ENCODE results near the gene APMAP.

Gene APMAP

DNA sequence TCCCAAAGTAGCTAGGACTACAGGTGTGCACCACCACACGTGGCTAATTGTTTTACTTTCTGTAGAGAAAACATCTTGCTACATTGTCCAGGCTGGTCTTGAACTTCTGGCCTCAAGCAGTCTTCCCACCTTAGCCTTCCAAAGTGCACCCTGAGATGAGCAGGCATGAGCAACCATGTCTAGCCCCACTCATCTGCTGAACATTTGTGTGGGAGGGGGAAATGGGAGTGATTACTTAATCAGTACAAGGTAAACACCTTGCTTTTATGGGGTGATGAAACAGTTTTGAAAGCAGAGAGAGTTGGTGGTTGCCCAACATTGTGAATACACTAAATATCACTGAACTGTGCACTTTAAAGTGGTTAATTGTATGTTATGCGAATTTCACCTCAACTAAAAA, 5.3 kb downstream of the APMAP start:
- DNase-seq (ENCODE audit: low read depth): no peak

DNA sequence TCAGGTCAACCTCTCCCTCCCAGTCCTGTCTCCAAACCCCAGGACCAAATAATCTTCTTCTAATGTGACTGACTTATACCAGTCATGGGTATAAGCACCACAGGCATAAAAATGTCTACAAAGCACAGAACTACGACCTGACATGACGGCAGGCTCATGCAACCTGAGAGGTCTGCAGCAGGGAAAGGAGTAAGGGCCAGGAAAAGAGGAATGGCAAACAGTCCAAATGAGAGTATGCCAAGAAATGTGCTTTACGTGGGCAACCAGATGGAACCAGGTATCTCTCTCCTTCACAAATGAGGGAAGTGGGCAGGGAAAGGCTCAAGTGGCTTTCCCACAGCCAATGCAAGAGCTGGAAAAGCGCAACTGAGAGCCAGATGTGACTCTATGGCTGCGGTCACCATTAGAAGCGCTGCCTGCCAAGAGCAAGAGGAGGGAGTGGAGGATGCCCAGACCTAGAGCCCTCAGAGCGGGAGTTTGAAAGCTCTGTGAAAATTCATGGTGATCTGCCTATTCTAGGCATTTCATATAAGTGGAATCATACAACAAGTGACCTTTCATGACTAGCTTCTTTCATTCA, 6.0 kb downstream of the APMAP start:
- no peak for DNase-seq (ENCODE audit: low read depth)

DNA sequence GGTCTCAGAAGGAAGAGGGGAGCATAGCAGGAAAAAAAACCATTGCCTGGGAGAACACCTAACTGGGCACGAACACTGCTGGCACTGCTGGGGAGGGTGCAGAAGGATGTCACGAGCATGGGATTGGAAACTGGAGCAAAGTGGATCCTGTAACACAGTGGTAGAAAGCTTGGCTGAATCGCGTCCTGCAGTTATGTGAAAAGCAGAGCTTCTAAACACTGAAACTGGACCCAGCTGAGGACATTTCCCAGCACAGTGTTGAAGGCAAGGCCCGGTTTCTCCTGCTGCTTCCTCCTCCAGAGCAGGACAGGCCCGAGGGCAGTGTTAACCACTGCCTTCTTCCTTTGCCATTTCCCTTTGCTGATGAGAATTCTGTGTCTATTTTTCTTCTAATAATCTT, 6.7 kb downstream of the APMAP start:
- no peak for DNase-seq (ENCODE audit: low read depth)

DNA sequence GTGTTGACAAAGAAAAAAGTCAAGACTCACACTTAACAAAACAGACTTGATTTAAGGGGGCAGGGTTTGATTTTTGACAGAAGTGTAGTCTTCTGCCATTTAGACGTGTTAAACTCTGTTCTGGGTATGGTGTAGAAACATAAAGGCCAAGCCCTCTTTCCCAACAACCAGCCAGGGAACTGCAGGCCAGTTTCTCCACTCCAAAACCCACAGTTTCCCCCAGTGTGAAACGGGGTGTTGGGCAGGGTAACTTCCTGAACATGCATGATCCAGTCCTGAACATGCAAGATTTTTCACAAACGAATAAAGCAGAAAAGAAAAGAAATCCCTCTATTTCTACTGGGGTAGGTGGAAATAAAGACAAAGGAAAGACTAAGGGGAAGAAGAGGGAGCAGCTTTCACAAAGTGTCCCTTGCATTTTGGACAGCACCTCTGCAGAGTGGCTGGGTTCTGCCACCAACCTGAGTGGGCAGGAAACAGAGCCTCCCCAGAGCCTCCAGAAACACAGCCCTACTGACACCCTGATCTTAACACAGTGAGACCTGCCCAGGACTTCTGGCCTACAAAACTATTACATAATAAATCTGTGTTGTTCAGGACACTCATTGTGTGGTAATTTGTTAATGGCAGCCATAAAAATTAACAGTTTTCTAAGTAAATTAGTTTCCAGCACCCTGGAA, 7.5 kb downstream of the APMAP start:
- DNase-seq (ENCODE audit: low read depth): no peak

DNA sequence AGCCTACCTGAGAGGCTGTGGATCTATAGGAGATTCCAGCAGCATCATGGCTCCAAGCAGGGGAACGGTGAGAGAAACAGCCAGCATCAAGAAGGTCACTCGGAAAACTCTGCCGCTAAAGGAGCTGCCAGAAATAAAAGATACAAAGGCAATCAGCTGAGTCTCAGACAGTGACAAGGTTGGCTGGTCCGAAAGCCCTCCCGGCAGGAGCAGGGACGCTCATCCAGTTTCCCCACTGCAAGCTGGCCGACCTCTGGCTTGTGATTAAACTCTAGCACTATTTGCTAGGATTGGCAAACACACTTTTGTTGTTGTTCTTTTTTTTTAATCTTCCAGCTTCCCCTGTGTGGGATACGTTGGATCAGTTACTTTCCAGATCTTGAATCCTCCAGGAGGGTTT, 8.7 kb downstream of the APMAP start:
- no peak for DNase-seq (ENCODE audit: low read depth)

DNA sequence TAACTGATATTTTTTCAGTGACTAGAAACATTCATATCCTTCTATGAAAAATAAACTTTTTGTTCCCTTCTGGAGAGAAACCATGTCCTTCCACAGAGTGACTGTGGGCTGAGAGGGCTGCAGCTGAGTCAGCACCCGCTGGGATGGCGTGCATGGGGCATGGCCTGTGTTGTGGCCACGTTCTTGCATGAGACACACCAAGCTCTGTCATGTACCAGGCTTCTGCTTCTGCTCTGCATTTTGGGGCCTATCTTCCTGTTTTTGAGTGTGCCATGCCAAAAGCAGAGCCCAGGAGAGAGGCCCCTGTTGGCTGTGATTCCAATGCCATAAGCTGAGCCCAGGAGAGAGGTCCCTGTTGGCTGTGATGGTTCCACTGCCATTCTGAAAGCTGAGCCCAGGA, 10.8 kb downstream of the APMAP start:
- DNase-seq (ENCODE audit: low read depth): no peak

DNA sequence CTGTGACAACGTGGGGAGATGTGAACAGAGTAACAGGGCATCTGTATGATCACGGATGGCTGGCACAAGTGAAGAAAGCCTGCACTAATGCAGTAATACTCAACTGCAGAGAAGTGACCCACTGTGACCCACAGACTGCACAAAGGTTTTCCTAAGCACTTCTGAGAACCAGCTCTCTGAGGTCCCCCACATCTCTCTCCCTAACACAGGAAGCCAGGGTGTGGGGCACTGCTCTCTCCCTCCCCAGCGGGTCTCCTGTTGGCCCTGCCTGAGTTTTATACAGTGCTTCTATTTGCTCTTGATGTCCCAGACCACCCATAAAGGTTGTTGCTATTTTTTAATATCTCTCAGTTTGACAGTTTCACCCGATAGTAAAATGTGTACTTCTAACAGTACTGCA, 11.3 kb downstream of the APMAP start:
- DNase-seq (ENCODE audit: low read depth): no peak

DNA sequence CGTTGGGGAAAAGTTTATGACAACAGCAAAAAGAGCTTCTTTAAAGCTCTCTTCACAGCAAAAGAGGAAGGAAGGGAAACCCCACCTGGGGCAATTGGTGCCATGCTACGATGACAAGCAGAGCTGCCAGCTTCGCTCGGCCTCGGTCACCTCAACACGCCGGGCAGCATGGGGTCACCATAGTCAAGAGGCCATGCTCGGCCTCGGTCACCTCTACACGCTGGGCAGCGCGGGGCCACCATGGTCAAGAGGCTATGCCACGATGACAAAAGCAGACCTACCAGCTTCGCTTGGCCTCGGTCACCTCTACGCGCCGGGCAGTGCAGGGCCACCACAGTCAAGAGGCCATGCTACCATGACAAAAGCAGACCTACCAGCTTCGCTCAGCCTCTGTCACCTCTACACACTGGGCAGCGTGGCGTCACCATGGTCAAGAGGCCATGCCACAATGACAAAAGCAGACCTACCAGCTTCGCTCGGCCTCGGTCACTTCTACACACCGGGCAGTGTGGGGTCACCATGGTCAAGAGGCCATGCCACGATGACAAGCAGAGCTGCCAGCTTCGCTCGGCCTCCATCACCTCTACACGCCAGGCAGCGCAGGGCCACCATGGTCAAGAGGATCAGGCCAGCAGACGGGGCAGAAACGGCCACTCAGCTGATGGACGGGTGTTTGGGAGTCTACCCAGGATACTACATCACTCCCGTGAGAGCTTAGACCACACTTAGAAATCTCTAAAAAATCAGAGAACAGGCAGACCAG, 12.1 kb downstream of the APMAP start:
- DNase-seq (ENCODE audit: low read depth): no peak

DNA sequence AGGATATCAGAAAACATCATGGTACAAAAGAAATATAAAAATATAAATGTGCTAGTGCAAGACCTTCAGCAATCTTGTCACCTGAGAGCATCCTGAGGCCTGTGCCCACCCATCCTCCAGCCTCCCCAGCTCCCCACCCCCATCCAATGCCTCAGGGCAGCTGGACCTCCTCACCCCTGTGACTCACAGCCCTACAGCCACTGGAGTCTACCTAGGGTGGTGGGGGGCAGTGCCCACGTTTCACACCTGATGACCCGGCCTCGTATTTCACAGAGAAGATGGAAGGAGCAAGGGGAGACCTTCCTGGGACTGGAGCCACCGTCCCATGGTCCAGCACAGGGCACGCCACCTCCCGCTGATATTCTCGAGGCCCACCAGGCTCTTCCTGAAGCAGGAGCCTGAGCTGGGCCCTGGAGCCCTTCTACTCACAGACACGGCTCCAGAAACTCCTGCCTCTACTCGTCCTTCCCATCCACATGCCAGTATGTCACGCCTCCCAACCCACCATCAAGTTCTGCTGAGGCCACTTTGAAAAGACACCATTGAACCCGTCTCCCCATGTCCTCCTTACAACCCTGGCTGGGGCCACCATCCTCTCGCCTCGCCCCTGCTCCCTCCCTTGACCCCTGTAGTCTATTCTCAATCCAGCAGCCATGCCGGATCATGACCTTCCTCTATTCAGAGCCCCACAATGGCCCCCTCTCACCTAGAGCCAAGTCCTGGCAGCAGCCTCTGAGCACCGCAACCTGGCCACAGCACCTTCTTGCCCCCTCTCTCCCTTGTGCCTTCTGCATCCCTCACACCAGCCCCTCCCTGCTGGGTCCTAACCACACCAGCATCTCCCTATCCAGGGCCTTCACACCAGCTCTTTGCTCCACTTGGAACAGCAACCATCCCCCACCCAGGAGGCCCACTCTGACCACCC, 13.3 kb downstream of the APMAP start:
- DNase-seq (ENCODE audit: low read depth): no peak

DNA sequence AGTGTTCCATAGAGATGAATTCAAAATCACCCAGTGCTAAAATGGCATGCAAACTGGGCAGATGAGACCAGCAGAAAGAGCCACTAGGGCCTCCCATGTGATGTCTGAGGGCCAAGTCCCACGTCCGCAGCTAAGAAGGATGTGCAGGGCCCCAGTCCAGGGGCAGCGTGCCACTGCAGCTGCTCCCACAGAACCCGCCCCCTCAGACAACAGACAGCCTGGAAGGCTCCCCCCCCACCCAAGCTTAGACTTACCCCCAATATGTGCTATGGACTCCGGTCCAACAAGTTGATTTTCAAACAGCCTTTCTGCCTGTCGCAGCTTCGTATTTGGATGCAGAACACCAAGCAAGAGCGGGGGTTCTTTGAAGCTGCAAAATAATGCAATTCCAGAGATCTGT, 14.0 kb downstream of the APMAP start:
- no peak for DNase-seq (ENCODE audit: low read depth)

DNA sequence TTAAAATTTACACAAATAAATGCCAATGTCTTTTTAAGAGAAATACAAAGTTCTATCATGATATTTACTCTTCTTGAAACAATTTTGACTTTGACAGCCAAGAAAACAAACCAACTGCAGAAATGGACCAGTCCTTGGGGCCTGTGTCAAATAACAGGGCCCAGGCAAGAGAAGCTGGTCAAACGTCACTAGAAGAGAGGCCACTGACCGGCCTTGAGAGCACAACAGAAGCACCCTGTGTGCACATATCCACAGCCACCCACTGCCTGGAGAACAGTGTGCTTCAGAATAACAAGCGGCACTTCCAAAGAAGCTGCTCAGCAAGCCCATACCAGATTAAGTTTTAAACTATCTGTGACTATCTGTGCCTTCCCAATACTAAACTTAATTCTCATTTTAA, 14.8 kb downstream of the APMAP start:
- DNase-seq (ENCODE audit: low read depth): no peak

DNA sequence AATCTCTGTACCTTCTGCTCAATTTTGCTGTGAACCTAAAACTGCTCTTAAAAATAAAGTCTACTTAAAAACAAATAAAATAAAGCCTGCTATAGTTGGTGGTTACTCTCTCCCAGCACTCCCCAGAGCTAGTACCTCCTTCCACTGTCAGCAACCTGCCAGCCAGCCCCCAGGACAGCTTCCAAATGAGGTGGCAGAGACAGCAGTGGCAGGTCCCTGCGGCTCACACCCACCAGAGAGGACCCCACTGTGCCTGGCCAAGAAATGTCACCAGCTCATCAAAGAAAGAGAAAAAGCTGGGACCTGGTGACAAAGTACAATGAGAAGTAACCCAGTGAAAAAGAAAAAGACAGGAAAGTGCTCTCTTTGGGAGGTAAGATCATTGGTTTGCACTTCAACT, 15.2 kb downstream of the APMAP start:
- DNase-seq (ENCODE audit: low read depth): no peak

DNA sequence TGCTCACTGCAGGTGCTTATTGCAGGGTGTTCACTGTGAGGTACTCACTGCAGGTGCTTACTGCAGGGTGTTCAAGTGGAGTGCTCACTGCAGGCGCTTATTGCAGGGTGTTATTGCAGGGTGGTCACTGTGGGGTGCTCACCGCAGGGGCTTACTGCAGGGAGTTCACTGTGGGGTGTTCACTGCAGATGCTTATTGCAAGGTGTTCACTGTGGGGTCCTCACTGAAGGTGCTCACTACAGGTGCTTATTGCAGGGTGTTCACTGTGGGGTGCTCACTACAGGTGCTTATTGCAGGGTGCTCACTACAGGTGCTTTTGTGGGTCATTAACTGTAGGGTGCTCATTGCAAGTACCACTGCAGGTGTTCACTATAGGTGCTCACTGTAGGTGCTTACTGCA, 20.2 kb downstream of the APMAP start:
- no peak for DNase-seq (ENCODE audit: low read depth)

DNA sequence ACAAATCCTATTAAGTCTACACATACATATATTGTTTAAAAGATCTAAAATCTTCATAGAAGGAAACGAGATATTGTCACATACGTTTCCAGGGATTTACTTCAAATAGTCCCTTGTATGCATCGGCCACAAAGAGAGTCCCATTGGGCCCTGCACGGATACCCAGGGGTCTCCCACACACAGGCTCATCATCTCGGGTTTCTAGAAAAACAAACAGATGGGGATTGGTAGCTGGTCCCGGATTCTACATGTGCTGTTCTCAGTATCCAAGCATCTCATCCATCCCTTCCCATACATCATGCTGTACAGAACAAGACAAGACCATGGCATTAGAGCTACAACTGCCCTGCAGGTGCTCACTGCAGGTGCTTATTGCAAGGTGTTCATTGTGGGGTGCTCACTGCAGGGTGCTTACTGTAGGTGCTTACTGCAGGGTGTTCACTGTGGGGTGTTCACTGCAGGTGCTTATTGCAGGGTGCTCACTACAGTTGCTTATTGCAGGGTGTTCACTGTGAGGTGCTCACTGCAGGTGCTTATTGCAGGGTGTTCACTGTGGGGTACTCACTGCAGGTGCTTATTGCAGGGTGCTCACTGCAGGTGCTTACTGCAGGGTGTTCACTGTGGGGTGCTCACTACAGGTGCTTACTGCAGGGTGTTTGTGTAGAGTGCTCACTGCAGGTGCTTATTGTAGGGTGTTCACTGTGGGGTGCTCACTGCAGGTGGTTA, 21.0 kb downstream of the APMAP start:
- no peak for DNase-seq (ENCODE audit: low read depth)

DNA sequence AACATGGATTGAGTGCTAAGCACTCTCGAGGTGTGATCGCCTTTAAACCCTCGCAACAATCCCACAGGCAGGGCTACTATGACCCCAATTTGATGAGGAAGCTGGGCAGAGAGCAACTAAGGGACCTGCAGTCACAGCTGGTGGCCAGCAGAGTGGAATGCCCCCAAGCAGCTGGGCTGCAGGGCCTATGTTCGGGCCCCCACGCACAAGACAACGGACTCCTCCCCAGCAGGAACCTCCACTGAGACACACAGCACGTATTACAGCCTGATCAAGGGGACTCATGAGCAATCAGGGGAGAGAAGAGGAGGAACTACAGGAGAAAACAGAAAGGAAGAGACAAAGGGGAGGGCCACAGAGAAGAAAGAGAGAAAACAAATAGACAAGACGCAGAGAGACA, 21.8 kb downstream of the APMAP start:
- DNase-seq (ENCODE audit: low read depth): no peak

DNA sequence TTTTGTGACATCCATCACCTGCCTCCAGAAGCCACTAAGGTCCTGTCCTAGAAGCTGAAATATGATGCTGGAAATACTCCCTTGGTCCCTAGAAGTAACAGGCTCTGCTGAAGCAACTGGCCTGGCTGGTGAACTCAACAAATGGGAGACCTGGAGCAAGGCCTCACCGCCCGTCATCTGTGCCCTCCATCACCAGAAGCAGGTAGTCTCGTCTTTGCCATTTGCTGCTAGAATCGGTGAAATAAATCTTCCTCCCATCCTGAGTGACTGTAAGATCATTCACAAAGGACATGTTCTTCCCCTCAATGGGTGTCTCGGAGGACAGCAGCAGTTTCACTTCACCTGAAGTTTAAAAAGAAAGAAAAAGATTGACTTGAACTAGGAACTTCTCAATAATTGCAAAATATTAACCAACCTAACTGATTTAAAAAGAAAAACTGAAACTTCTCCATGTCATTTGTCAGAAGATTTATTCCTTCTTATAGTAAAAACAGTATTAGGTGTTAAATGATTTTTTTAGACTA, 22.5 kb downstream of the APMAP start:
- DNase-seq (ENCODE audit: low read depth): no peak

DNA sequence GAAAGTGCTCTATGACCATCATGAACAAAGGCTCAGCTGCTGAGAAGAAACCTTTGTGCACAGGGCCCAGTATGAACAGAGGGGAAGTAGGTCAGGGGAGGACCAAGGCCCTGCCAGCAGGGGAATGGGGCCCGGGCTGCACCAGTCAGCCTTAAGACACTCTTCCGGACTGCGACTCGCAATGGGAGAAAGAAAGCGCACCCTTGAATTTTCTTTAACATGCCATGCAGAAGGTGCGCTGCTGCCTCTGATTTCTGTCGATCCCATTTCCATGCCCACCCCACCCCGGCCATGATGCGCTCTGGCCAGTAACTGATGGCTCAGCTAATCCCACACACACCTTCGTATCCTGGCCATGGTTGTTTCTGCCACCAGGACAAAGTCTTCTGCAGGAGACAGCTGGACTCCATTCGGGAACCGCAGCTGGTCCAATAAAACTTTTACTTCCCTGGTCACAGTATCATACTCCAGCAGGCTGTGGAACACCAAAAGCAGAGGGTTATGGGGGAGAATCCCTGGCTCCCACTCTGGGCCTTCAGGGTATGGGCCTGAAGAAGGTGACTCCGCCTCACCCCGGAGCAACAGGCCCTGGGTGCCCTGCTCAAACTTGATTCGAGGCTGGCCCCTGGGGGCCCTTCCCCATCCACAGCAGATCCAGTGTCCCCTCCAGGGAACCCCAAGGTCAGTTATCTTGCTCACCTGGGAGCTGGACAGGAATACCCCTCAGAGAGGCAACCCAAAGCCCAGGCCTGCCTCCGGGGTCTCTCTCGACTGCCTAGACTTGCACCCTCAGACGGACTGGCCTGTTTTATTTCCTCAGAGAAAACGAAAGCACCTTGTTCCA, 23.1 kb downstream of the APMAP start:
- DNase-seq (ENCODE audit: low read depth): no peak

DNA sequence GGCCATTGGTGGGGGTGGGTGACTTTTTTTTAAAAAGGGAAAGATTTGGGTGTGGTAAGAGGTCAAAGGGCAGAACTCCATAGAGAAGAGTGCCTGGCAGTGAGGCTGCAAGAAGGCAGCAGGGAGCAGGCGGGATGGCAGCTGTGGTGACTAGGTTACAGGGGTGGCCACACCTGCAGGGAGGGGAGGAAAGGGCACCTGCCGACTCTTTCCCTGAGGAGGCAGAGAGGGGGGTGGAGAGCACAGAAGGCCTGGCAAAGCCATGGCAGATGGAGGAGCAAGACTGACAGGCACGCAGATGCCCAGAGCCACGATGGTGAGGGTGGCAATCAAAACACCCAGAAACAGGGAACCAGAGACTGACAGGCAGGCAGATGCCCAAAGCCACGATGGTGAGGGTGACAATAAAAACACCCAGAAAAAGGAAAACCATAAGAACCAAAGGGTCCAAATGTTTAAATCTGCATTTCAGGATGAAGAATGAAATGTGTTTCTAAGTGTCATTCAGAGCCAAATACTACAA, 24.2 kb downstream of the APMAP start:
- no peak for DNase-seq (ENCODE audit: low read depth)

DNA sequence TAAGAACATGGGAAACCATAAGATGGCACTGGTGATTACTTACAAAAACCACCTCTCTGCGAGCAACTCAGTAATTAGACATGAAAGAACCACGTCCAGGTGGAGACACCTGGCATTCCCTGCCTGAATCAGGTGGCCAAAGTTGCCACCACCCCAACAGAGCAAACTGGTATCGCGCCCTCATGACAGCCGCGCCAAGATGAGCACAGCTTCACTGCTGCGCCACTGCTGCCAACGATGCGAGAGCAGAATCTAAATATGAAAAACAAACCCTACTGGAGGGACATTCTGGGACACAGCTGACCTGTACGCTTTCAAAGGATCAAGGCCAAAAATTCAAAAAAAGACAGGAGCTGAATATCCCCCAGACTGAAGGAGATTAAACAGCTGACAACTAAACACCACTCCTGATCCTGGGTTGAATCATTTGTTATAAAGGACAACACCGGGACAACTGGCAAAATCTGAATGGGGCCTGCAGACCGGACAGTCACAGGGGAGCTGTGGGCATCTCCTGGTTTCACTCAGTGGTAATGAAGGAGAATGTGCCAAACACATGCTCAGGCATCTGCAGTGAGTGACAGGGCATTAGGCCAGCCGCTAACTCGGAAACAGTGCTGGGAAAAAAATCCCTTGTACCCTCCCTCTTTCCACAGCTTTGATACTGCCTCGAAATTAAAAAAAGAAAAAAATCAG, 26.1 kb downstream of the APMAP start:
- DNase-seq (ENCODE audit: low read depth): no peak
